ENCODE measurements around the gene FOXD4L3.
"Not testable (repeated sequence)": the region's sequence is repeated elsewhere in the genome, so short reads cannot be mapped to it uniquely, and the experiment has no call there.

Gene FOXD4L3

GRCh38 chr9:68343992-68344391, 41.3 kb downstream of the FOXD4L3 start:
- DNase-seq (ENCODE audit: extremely low read depth in 1 of 2, low read depth in 1 of 2) = not testable (repeated sequence)

GRCh38 chr9:68351689-68352088, 49.0 kb downstream of the FOXD4L3 start:
- DNase-seq (ENCODE audit: extremely low read depth in 1 of 2, low read depth in 1 of 2) = not testable (repeated sequence)

All from activated CD8-positive, alpha-beta memory T cell treated with anti-CD3 and anti-CD28 coated beads for 1 hour (primary cell).